KOPT-K1 (cell line): ENCODE results near the gene HOXC4.
"Not testable (repeated sequence)": the region's sequence is repeated elsewhere in the genome, so short reads cannot be mapped to it uniquely, and the experiment has no call there.

ENCODE experiments used
- H3K27ac ChIP-seq: fragments of 200-600 bp; sonication (generic); 2 replicates; pipeline ENCODE4 v1.5.1; 2016; ENCODE audit warnings: antibody characterized with exemption, mild to moderate bottlenecking, low read depth, low read length; ENCODE audit not compliant: poor library complexity, severe bottlenecking
- H3K36me3 ChIP-seq: fragments of 200-600 bp; sonication (generic); 2 replicates; pipeline ENCODE4 v1.5.1; 2017; ENCODE audit warnings: antibody characterized with exemption, mild to moderate bottlenecking, low read length, moderate library complexity; ENCODE audit not compliant: insufficient read depth
- H3K9me3 ChIP-seq: fragments of 200-600 bp; sonication (generic); 2 replicates; pipeline ENCODE4 v1.5.1; 2017; ENCODE audit warnings: antibody characterized with exemption, low read length, mild to moderate bottlenecking; ENCODE audit not compliant: insufficient read depth, poor library complexity, severe bottlenecking

Gene HOXC4

GRCh38 chr12:54074308-54074707 is 20.7 kb downstream of the HOXC4 start:
- Histone ChIP-seq H3K36me3 (no peaks in the 10 kb centered on the region), H3K9me3 (no peaks in the 10 kb centered on the region), H3K27ac (no peak overlapping the region)

- H3K36me3 ChIP-seq: no peaks in the 10 kb centered on the region
- H3K27ac ChIP-seq: no peak overlapping the region
- H3K9me3 ChIP-seq: no peaks in the 10 kb centered on the region
These were observed 21.8 kb downstream of the HOXC4 start for GRCh38 chr12:54075409-54075808.

- Histone ChIP-seq H3K27ac (no peak overlapping the region), H3K36me3 (no peaks in the 10 kb centered on the region), H3K9me3 (no peaks in the 10 kb centered on the region)
These were observed 22.3 kb downstream of the HOXC4 start for GRCh38 chr12:54075974-54076373.

- H3K36me3 ChIP-seq, H3K27ac ChIP-seq: not testable (repeated sequence)
These were observed 24.2 kb downstream of the HOXC4 start for GRCh38 chr12:54077843-54078242.

GRCh38 chr12:54079115-54079514 is 25.5 kb downstream of the HOXC4 start:
- H3K27ac ChIP-seq, H3K36me3 ChIP-seq, H3K9me3 ChIP-seq: not testable (repeated sequence)

More at GRCh38 chr12:54077843-54078242, 24.2 kb downstream of the HOXC4 start:
- not testable (repeated sequence) for H3K9me3 ChIP-seq

- not testable (repeated sequence) for H3K9me3 ChIP-seq, H3K36me3 ChIP-seq
- peak overlapping the region; percentile 13 for H3K27ac ChIP-seq
These were observed 26.6 kb downstream of the HOXC4 start for GRCh38 chr12:54080008-54080924.

GRCh38 chr12:54081053-54081514 is 27.4 kb downstream of the HOXC4 start:
- not testable (repeated sequence) for H3K9me3 ChIP-seq, H3K36me3 ChIP-seq
- peak overlapping the region; percentile 77 for H3K27ac ChIP-seq

GRCh38 chr12:54081581-54082396 is 28.2 kb downstream of the HOXC4 start:
- peak overlapping the region; percentile 77 for H3K27ac ChIP-seq
- not testable (repeated sequence) for H3K9me3 ChIP-seq, H3K36me3 ChIP-seq

- Histone ChIP-seq H3K27ac (peak overlapping the region; percentile 77), H3K9me3 (no peaks in the 10 kb centered on the region), H3K36me3 (no peaks in the 10 kb centered on the region)
These were observed 28.8 kb downstream of the HOXC4 start for GRCh38 chr12:54082397-54082892.

GRCh38 chr12:54088011-54088410 is 34.4 kb downstream of the HOXC4 start:
- not testable (repeated sequence) for H3K36me3 ChIP-seq, H3K27ac ChIP-seq, H3K9me3 ChIP-seq

- not testable (repeated sequence) for H3K9me3 ChIP-seq, H3K36me3 ChIP-seq, H3K27ac ChIP-seq
These were observed 35.8 kb downstream of the HOXC4 start for GRCh38 chr12:54089465-54089864.

GRCh38 chr12:54090312-54090711 is 36.7 kb downstream of the HOXC4 start:
- not testable (repeated sequence) for H3K27ac ChIP-seq, H3K36me3 ChIP-seq, H3K9me3 ChIP-seq

GRCh38 chr12:54092943-54093342 is 39.3 kb downstream of the HOXC4 start:
- H3K36me3 ChIP-seq, H3K27ac ChIP-seq, H3K9me3 ChIP-seq: not testable (repeated sequence)

- H3K36me3 ChIP-seq, H3K9me3 ChIP-seq, H3K27ac ChIP-seq: not testable (repeated sequence)
These were observed 42.3 kb downstream of the HOXC4 start for GRCh38 chr12:54095928-54096327.

- not testable (repeated sequence) for H3K9me3 ChIP-seq, H3K27ac ChIP-seq, H3K36me3 ChIP-seq
These were observed 45.0 kb downstream of the HOXC4 start for GRCh38 chr12:54098644-54099043.
